ENCODE measurements around the gene RGS14.

DNA sequence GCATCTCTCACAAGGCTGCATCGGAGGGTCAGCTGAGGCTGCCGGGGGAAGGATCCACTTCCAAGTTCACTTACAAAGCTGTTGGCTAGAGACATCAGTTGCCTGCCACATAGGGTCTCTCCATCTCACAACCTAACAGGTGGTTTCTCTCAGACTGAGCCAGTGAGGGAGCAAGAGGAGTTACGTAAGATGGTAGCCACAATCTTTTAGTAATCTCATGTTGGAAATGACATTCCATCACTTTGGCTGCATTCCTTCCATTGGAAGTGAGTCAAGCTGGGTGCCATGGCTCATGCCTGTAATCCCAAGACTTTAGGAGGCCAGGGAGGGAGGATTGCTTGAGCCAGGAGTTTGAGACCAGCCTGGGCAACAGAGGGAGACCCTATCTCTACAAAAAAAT lies 61.3 kb downstream of the RGS14 start:
- no peak for TF ChIP-seq POLR2A (IDR thresholded peaks at IDR 0.05; ENCODE audit: low read depth, low read length)
- TF ChIP-seq, protein P1, sequence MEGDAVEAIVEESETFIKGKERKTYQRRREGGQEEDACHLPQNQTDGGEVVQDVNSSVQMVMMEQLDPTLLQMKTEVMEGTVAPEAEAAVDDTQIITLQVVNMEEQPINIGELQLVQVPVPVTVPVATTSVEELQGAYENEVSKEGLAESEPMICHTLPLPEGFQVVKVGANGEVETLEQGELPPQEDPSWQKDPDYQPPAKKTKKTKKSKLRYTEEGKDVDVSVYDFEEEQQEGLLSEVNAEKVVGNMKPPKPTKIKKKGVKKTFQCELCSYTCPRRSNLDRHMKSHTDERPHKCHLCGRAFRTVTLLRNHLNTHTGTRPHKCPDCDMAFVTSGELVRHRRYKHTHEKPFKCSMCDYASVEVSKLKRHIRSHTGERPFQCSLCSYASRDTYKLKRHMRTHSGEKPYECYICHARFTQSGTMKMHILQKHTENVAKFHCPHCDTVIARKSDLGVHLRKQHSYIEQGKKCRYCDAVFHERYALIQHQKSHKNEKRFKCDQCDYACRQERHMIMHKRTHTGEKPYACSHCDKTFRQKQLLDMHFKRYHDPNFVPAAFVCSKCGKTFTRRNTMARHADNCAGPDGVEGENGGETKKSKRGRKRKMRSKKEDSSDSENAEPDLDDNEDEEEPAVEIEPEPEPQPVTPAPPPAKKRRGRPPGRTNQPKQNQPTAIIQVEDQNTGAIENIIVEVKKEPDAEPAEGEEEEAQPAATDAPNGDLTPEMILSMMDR (IDR thresholded peaks at IDR 0.05; ENCODE audit: extremely low read depth in 1 of 2, insufficient read depth in 1 of 2, low read depth in 1 of 2, low read length in 2 of 2), result no peak
- TF ChIP-seq JUN (IDR thresholded peaks at IDR 0.05; ENCODE audit: borderline replicate concordance, insufficient read depth, insufficient read length, low read depth), result no peak
- TF ChIP-seq POLR2AphosphoS5 (IDR thresholded peaks at IDR 0.05; ENCODE audit: insufficient read depth, low read depth, low read length), result no peak
- TF ChIP-seq MYC (IDR thresholded peaks at IDR 0.05; ENCODE audit: low read depth, low read length), result no peak
- no peak for TF ChIP-seq FOS (IDR thresholded peaks at IDR 0.05; ENCODE audit: borderline replicate concordance, insufficient read depth, low read length)
